ENCODE data around the gene MYL7.

DNA sequence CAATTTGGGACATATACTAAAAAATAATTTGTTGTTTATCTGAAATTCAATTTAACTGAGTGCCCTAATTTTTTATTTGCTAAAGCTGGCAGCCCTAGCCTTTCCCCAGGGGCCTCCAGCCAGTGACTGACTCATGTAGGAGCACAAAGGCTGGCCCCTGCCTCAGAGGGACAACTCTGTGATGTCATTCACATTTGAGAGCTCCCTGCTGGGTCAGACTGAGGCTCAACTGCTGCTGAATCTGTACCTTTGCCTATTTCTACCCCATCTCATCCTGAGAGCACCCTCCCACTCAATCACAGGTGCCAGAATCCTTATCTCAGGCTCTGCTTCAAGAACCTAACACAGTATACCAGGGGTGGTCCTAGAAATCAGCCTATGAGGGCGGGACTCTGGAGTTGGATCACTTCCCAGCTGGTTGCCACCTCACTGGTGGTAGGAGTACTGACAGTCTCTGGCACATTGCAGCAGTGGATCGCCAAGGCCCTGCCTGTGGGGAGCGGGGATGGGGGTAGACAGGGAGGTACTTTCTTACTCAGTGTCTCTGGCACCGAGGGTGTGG is 36.5 kb upstream of the MYL7 start:
- TF ChIP-seq, protein P1, sequence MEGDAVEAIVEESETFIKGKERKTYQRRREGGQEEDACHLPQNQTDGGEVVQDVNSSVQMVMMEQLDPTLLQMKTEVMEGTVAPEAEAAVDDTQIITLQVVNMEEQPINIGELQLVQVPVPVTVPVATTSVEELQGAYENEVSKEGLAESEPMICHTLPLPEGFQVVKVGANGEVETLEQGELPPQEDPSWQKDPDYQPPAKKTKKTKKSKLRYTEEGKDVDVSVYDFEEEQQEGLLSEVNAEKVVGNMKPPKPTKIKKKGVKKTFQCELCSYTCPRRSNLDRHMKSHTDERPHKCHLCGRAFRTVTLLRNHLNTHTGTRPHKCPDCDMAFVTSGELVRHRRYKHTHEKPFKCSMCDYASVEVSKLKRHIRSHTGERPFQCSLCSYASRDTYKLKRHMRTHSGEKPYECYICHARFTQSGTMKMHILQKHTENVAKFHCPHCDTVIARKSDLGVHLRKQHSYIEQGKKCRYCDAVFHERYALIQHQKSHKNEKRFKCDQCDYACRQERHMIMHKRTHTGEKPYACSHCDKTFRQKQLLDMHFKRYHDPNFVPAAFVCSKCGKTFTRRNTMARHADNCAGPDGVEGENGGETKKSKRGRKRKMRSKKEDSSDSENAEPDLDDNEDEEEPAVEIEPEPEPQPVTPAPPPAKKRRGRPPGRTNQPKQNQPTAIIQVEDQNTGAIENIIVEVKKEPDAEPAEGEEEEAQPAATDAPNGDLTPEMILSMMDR (IDR thresholded peaks at IDR 0.05; ENCODE audit: borderline replicate concordance, extremely low read depth, low read length, poor library complexity, severe bottlenecking) = no peak
- TF ChIP-seq EZH2 (IDR thresholded peaks at IDR 0.05; ENCODE audit: borderline replicate concordance, low read depth, low read length, severe bottlenecking) = no peak
